Panc1 (cell line): ENCODE results near the gene EQTN. TPM values are rescaled to one million over a fixed set of nuclear protein-coding genes. Genes with fewer than 3 reads are reported as not detected.

Experiments used
- ATAC-seq: fragments of 200-7000 bp; cut with Tn5 transposase; 2 replicates; pipeline ENCODE4 v1.9.1; 2020; ENCODE audit warnings: mild to moderate bottlenecking, moderate library complexity
- BruUV-seq: library from RNA; stranded (reverse); fragments of 400-500 nt; replicated peaks from 2 replicates; lab custom pipeline; 2021; lab: Mats Ljungman, UMichigan
- CTCF ChIA-PET: fragments of 300-600 bp; sonication (Branson Sonifier 250); formaldehyde crosslinking; loops from one replicate; lab custom pipeline; 2022; ENCODE audit warnings: antibody characterized with exemption; lab: Charles Lee
- POLR2A ChIA-PET: fragments of 300-600 bp; sonication (Branson Sonifier 250); formaldehyde crosslinking; loops from one replicate; lab custom pipeline; 2022; ENCODE audit warnings: antibody characterized with exemption; lab: Charles Lee
- DNase-seq: peaks from one replicate; pipeline ENCODE4 v3.0.0-alpha.2; 2010; ENCODE audit warnings: low read depth, low spot score
- H3K27ac ChIP-seq: 2 replicates; pipeline ENCODE4 v1.5.1; 2011; ENCODE audit warnings: mild to moderate bottlenecking, low read length, inconsistent platforms
- H3K27me3 ChIP-seq: fragments of 200-500 bp; sonication (Bioruptor generic); 2 replicates; pipeline ENCODE4 v1.6.0; 2014; ENCODE audit warnings: low read length, inconsistent platforms; ENCODE audit not compliant: control insufficient read depth, insufficient read depth
- H3K36me3 ChIP-seq: fragments of 200-500 bp; sonication (Bioruptor generic); 2 replicates; pipeline ENCODE4 v1.5.1; 2014; ENCODE audit warnings: inconsistent platforms, mild to moderate bottlenecking, low read length, moderate library complexity; ENCODE audit not compliant: control insufficient read depth, insufficient read depth
- H3K4me1 ChIP-seq: 2 replicates; pipeline ENCODE4 v1.5.1; 2011; ENCODE audit warnings: inconsistent platforms, mild to moderate bottlenecking, low read length, moderate library complexity; ENCODE audit not compliant: control insufficient read depth, insufficient read depth
- H3K4me3 ChIP-seq, 2 experiments: 2 replicates each; pipeline ENCODE4 v1.5.1; 2011 to 2012; ENCODE audit warnings: low read depth in 2 of 2, low read length in 2 of 2, mild to moderate bottlenecking in 2 of 2, inconsistent platforms in 1 of 2, moderate library complexity in 1 of 2
- H3K9me3 ChIP-seq: fragments of 200-500 bp; sonication (Bioruptor generic); 2 replicates; pipeline ENCODE4 v1.5.1; 2014; ENCODE audit warnings: low read depth, mild to moderate bottlenecking, inconsistent platforms, low read length, moderate library complexity; ENCODE audit not compliant: control insufficient read depth, insufficient read depth
- POLR2AphosphoS5 ChIP-seq: IDR thresholded peaks from 2 replicates; pipeline ENCODE4 v1.6.1; 2012; ENCODE audit warnings: mild to moderate bottlenecking, low read depth, low read length, moderate library complexity
- SIN3A ChIP-seq: IDR thresholded peaks from 2 replicates; pipeline ENCODE4 v1.6.1; 2012; ENCODE audit warnings: low read depth, mild to moderate bottlenecking, low read length, moderate library complexity, borderline replicate concordance; ENCODE audit not compliant: insufficient read depth
- TCF7L2 ChIP-seq: IDR thresholded peaks from 2 replicates; pipeline ENCODE4 v1.6.1; 2011; ENCODE audit warnings: mild to moderate bottlenecking, low read depth, low read length, inconsistent platforms
- in situ Hi-C: cut with HindIII; loops from 2 replicates; pipeline ENCODE4 v1.10.0; 2016; ENCODE audit warnings: low sequenced_read_pairs, low pct_unique_long_range_greater_than_20kb
- intact Hi-C: fragments of 100-400 bp; cut with micrococcal nuclease; formaldehyde crosslinking; loops from one replicate; pipeline ENCODE4 v1.10.0; 2022; ENCODE audit not compliant: unreplicated experiment
- total RNA-seq: library from RNA; stranded (reverse); gene quantifications from one replicate; pipeline ENCODE4 v1.2.1, GENCODE V29; 2021; ENCODE audit not compliant: unreplicated experiment
- TF ChIP-seq, protein P1 (sequence below): fragments of 450-650 bp; IDR thresholded peaks from 2 replicates; pipeline ENCODE4 v1.5.1; 2017; ENCODE audit warnings: mild to moderate bottlenecking
- TF ChIP-seq, protein P2 (sequence below), 2 experiments: IDR thresholded peaks; 2 replicates each; pipeline ENCODE4 v1.6.1; 2011 to 2012; ENCODE audit warnings: low read depth in 2 of 2, control low read depth in 1 of 2, low read length in 1 of 2, mild to moderate bottlenecking in 1 of 2, moderate library complexity in 1 of 2; ENCODE audit not compliant: insufficient read depth in 1 of 2

EQTN gene
- total RNA-seq, 1 experiment from 2014 or later = not detected

DNA sequence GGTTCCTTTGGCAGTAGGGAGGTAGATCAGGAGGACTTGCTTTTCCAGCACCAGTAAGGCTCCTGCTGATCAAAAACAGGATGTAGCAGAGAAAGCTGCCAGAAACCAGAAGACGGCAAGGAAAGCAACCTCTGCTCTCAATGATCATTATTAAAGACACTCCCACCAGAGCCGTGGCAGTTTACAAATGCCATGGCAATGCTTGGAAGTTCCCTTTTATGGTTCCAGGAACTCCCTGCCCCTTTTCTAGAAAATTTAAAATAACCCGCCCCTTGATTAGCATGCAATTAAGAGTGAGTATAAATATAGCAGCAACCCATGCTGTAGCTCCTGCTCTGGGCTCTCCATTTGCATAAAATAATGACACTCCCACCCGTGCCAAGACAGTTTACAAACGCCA is 16.1 kb downstream of the EQTN start:
- ChIA-PET CTCF (no interaction called here), POLR2A (no interaction called here)
- H3K27ac ChIP-seq = no peak overlapping the region
- ATAC-seq (no peak), DNase-seq (no peak)
- no peaks in the 10 kb centered on the region for H3K36me3 ChIP-seq
- TF ChIP-seq TCF7L2 (no peak), POLR2AphosphoS5 (no peak)
- TF ChIP-seq, protein P1, sequence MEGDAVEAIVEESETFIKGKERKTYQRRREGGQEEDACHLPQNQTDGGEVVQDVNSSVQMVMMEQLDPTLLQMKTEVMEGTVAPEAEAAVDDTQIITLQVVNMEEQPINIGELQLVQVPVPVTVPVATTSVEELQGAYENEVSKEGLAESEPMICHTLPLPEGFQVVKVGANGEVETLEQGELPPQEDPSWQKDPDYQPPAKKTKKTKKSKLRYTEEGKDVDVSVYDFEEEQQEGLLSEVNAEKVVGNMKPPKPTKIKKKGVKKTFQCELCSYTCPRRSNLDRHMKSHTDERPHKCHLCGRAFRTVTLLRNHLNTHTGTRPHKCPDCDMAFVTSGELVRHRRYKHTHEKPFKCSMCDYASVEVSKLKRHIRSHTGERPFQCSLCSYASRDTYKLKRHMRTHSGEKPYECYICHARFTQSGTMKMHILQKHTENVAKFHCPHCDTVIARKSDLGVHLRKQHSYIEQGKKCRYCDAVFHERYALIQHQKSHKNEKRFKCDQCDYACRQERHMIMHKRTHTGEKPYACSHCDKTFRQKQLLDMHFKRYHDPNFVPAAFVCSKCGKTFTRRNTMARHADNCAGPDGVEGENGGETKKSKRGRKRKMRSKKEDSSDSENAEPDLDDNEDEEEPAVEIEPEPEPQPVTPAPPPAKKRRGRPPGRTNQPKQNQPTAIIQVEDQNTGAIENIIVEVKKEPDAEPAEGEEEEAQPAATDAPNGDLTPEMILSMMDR = no peak
- intact Hi-C loops (no loop called here), in situ Hi-C loops (no loop called here)
- no peak overlapping the region for H3K4me3 ChIP-seq
- H3K4me1 ChIP-seq = no peaks in the 10 kb centered on the region
- no peaks in the 10 kb centered on the region for H3K27me3 ChIP-seq
- H3K9me3 ChIP-seq = no peaks in the 10 kb centered on the region
- no TSS peak for BruUV-seq

GRCh38 chr9:27280249-27280648 is 16.7 kb downstream of the EQTN start:
- ChIA-PET CTCF (no interaction called here), POLR2A (no interaction called here)
- H3K27me3 ChIP-seq = no peaks in the 10 kb centered on the region
- TF ChIP-seq TCF7L2 = no peak
- no peak for TF ChIP-seq SIN3A
- TF ChIP-seq, protein P1 = no peak
- TF ChIP-seq, protein P2, sequence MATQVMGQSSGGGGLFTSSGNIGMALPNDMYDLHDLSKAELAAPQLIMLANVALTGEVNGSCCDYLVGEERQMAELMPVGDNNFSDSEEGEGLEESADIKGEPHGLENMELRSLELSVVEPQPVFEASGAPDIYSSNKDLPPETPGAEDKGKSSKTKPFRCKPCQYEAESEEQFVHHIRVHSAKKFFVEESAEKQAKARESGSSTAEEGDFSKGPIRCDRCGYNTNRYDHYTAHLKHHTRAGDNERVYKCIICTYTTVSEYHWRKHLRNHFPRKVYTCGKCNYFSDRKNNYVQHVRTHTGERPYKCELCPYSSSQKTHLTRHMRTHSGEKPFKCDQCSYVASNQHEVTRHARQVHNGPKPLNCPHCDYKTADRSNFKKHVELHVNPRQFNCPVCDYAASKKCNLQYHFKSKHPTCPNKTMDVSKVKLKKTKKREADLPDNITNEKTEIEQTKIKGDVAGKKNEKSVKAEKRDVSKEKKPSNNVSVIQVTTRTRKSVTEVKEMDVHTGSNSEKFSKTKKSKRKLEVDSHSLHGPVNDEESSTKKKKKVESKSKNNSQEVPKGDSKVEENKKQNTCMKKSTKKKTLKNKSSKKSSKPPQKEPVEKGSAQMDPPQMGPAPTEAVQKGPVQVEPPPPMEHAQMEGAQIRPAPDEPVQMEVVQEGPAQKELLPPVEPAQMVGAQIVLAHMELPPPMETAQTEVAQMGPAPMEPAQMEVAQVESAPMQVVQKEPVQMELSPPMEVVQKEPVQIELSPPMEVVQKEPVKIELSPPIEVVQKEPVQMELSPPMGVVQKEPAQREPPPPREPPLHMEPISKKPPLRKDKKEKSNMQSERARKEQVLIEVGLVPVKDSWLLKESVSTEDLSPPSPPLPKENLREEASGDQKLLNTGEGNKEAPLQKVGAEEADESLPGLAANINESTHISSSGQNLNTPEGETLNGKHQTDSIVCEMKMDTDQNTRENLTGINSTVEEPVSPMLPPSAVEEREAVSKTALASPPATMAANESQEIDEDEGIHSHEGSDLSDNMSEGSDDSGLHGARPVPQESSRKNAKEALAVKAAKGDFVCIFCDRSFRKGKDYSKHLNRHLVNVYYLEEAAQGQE (IDR thresholded peaks at IDR 0.05; ENCODE audit: insufficient read depth in 1 of 2, low read depth in 2 of 2, low read length in 1 of 2) = no peak
- no peak for TF ChIP-seq POLR2AphosphoS5
- no peaks in the 10 kb centered on the region for H3K9me3 ChIP-seq
- no peaks in the 10 kb centered on the region for H3K36me3 ChIP-seq
- DNase-seq (no peak), ATAC-seq (no peak)
- no TSS peak for BruUV-seq
- H3K27ac ChIP-seq = no peak overlapping the region
- H3K4me1 ChIP-seq = no peaks in the 10 kb centered on the region
- intact Hi-C loops (no loop called here), in situ Hi-C loops (no loop called here)
- no peak overlapping the region for H3K4me3 ChIP-seq
